HL-60 (cell line): ENCODE data around the gene LARGE2.

Source experiments
- DNase-seq, 2 experiments: peaks; one replicate each; pipeline ENCODE4 v3.0.0-alpha.2; 2010 to 2020; ENCODE audit warnings: low read depth in 1 of 2, low spot score in 1 of 2
- H3K27ac ChIP-seq: fragments of 250-450 bp; sonication (Bioruptor Pico); replicated peaks from 2 replicates; pipeline ENCODE4 v1.5.1; 2020; ENCODE audit warnings: mild to moderate bottlenecking, moderate library complexity
- H3K27me3 ChIP-seq: fragments of 250-450 bp; sonication (Bioruptor Pico); 2 replicates; pipeline ENCODE4 v1.5.1; 2021; ENCODE audit warnings: mild to moderate bottlenecking, moderate library complexity; ENCODE audit not compliant: insufficient read depth, poor library complexity, severe bottlenecking
- H3K4me3 ChIP-seq: replicated peaks from 2 replicates; pipeline ENCODE4 v1.5.1; 2011; ENCODE audit warnings: mild to moderate bottlenecking, control low read depth, low read length; ENCODE audit not compliant: insufficient read depth
- GABPA ChIP-seq: IDR thresholded peaks from 2 replicates; pipeline ENCODE4 v1.6.1; 2012; ENCODE audit warnings: low read depth
- POLR2AphosphoS5 ChIP-seq: IDR thresholded peaks from 2 replicates; pipeline ENCODE4 v1.6.1; 2012; ENCODE audit warnings: low read depth
- SPI1 ChIP-seq: IDR thresholded peaks from 2 replicates; pipeline ENCODE4 v1.6.1; 2012; ENCODE audit warnings: low read depth, mild to moderate bottlenecking, borderline replicate concordance
- long read RNA-seq: library from polyadenylated mRNA; unstranded; transcript quantifications from one replicate; pipeline ENCODE4 v2.0.0, GENCODE V29; 2020
- TF ChIP-seq, protein P1 (sequence below): IDR thresholded peaks from one replicate; pipeline ENCODE4 v1.5.1; 2011; ENCODE audit warnings: low read length, control low read depth, inconsistent platforms; ENCODE audit not compliant: insufficient read depth
- TF ChIP-seq, protein P2 (sequence below): IDR thresholded peaks from 2 replicates; pipeline ENCODE4 v1.6.1; 2012; ENCODE audit warnings: low read depth; ENCODE audit not compliant: insufficient replicate concordance

The LARGE2 gene
- long read RNA-seq, result 0 reads

DNA sequence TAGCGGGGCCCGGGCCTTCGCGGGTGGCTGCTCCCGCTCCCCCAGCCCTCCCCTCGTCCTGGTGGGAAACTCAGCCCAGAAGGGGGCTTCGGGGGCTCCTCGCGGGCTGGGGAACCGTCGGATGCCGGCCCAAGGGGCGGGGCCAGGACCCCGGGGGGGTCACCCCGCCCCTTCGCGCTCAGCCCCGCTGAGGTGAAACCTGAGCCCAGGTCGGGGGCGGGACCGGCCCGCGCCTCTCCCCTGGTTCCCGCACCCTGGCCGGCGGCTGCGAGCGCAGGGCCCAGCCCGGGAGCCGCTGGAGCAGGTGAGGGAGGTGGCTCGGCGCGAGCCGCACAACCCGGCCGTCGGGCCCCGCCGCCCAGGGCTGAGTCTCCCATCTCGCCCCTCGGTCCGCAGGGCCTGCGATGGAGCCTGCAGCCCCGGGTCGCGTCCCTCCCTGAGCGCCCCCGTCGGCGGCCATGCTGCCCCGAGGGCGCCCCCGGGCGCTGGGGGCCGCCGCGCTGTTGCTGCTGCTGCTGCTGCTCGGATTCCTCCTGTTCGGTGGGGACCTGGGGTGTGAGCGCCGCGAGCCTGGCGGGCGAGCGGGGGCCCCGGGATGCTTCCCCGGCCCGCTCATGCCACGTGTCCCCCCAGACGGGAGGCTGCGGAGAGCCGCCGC lies at the start of gene LARGE2:
Gene LARGE2 (plus strand): TSS at position 232 of the 658 bp plus-strand sequence. CDS start 227 bp downstream, at position 459.
- Histone ChIP-seq H3K4me3 (no peak within 1 kb of the TSS), H3K27ac (no peak within 1 kb of the TSS), H3K27me3 (peaks cover 18% of the 10 kb centered on the region)
- no peak for DNase-seq
- TF ChIP-seq GABPA (no peak), POLR2AphosphoS5 (no peak), SPI1 (no peak)
- TF ChIP-seq, protein P1, sequence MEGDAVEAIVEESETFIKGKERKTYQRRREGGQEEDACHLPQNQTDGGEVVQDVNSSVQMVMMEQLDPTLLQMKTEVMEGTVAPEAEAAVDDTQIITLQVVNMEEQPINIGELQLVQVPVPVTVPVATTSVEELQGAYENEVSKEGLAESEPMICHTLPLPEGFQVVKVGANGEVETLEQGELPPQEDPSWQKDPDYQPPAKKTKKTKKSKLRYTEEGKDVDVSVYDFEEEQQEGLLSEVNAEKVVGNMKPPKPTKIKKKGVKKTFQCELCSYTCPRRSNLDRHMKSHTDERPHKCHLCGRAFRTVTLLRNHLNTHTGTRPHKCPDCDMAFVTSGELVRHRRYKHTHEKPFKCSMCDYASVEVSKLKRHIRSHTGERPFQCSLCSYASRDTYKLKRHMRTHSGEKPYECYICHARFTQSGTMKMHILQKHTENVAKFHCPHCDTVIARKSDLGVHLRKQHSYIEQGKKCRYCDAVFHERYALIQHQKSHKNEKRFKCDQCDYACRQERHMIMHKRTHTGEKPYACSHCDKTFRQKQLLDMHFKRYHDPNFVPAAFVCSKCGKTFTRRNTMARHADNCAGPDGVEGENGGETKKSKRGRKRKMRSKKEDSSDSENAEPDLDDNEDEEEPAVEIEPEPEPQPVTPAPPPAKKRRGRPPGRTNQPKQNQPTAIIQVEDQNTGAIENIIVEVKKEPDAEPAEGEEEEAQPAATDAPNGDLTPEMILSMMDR, result no peak
- TF ChIP-seq, protein P2, sequence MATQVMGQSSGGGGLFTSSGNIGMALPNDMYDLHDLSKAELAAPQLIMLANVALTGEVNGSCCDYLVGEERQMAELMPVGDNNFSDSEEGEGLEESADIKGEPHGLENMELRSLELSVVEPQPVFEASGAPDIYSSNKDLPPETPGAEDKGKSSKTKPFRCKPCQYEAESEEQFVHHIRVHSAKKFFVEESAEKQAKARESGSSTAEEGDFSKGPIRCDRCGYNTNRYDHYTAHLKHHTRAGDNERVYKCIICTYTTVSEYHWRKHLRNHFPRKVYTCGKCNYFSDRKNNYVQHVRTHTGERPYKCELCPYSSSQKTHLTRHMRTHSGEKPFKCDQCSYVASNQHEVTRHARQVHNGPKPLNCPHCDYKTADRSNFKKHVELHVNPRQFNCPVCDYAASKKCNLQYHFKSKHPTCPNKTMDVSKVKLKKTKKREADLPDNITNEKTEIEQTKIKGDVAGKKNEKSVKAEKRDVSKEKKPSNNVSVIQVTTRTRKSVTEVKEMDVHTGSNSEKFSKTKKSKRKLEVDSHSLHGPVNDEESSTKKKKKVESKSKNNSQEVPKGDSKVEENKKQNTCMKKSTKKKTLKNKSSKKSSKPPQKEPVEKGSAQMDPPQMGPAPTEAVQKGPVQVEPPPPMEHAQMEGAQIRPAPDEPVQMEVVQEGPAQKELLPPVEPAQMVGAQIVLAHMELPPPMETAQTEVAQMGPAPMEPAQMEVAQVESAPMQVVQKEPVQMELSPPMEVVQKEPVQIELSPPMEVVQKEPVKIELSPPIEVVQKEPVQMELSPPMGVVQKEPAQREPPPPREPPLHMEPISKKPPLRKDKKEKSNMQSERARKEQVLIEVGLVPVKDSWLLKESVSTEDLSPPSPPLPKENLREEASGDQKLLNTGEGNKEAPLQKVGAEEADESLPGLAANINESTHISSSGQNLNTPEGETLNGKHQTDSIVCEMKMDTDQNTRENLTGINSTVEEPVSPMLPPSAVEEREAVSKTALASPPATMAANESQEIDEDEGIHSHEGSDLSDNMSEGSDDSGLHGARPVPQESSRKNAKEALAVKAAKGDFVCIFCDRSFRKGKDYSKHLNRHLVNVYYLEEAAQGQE, result no peak

DNA sequence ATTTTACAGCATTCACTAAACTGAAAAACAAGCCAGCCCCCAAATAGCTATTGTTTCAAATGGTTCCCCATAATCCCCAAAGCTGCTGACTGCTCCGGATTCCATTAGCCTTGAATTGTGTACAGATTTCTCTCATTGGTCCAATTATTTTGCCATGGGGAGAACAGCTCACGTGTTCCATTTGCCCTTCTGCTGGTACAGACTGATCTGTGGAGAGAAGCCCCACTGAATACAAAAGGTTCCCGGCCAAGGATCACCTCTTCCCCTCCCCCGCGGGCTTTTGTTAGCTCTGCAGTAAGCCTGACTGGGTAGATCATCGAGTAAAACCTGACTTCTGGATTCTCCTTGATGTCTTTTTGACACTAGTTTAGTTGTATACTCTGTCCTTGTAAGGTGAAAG lies 46.1 kb upstream of the LARGE2 start:
- H3K27ac ChIP-seq, result no peak overlapping the region
- H3K27me3 ChIP-seq, result no peaks in the 10 kb centered on the region
- H3K4me3 ChIP-seq, result no peak overlapping the region
- TF ChIP-seq GABPA (no peak), POLR2AphosphoS5 (no peak), SPI1 (no peak)
- TF ChIP-seq, protein P2, result no peak
- TF ChIP-seq, protein P1, result no peak
- no peak for DNase-seq

DNA sequence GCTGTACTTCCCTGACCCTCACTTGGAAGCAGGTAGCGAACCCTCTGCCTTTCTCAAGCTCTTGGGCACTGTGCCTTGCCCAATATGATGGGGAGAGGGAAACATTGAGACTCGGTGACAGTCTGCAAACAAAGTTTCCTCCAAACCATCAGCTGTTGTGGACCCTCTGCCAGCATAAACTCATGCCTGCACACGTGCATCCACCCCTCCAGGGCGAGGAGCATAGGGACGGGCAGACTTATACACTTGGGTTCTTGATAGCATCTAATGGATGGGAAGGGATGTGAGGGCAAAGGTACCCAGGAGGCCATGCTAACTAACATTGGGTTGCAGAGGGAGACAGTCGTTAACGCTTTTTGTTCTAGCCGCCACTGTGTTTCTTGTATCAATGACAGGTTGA lies 45.2 kb upstream of the LARGE2 start:
- Histone ChIP-seq H3K27me3 (no peaks in the 10 kb centered on the region), H3K27ac (no peak overlapping the region), H3K4me3 (no peak overlapping the region)
- TF ChIP-seq, protein P1, result no peak
- DNase-seq, result no peak

DNA sequence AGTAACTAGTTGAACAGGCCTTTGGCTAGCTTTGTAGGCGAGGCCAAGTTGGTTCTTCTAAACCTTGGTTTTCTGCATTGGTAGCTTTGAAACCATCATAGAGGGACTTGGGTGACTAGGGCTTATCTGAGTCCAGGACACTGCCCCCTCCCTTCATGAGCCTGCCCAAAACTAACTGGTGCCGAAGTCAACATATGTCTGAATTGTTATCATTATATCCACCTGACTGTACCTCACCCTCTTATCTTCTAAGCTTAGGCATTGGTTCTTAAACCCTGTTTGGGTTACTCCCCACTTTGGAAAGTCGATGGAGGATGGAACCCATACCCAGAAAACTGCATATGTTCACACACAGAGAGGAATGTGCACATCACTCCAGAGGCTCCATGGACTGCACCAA lies 44.6 kb upstream of the LARGE2 start:
- H3K27me3 ChIP-seq, result no peaks in the 10 kb centered on the region
- no peak overlapping the region for H3K27ac ChIP-seq
- TF ChIP-seq POLR2AphosphoS5, result no peak
- TF ChIP-seq, protein P2, result no peak
- TF ChIP-seq, protein P1, result no peak
- no peak for TF ChIP-seq GABPA
- TF ChIP-seq SPI1, result no peak
- no peak for DNase-seq
- no peak overlapping the region for H3K4me3 ChIP-seq
